ENCODE measurements around the gene RTTN. TPM values are rescaled to one million over a fixed set of nuclear protein-coding genes. Genes with fewer than 3 reads are reported as not detected.

The RTTN gene
- total and polyA plus RNA-seq, 2 experiments from 2014 or later = 7.2 to 31.0 TPM

- TF ChIP-seq ETS1 (IDR thresholded peaks at IDR 0.05) (no peak), REST (IDR thresholded peaks at IDR 0.05; ENCODE audit: unreplicated experiment) (no peak), CTCF (conservative IDR thresholded peaks at IDR 0.05; ENCODE audit: low read depth in 2 of 2) (no peak), CREB1 (CRISPR knock-in tag; IDR thresholded peaks at IDR 0.05; ENCODE audit: low read depth) (no peak)
These were observed 136.5 kb downstream of the RTTN start (continued) for GRCh38 chr18:70068981-70069380.

- no peaks in the 10 kb centered on the region; the same call in 2 of the 3 replicates for H3K36me3 Mint-ChIP-seq (ENCODE audit: low read depth)
- no peaks in the 10 kb centered on the region for H3K79me2 ChIP-seq (replicated peaks; ENCODE audit: insufficient read depth)
- no peak overlapping the region for H3K4me3 ChIP-seq
- H4K20me1 ChIP-seq (replicated peaks; ENCODE audit: insufficient read depth) = no peaks in the 10 kb centered on the region
- no peaks in the 10 kb centered on the region for H3F3A ChIP-seq (replicated peaks; ENCODE audit: low read depth)
- H3K27me3 Mint-ChIP-seq (ENCODE audit: insufficient read depth, low read depth, poor library complexity) = peaks cover 2% of the 10 kb centered on the region
- no peaks in the 10 kb centered on the region for H3K4me1 Mint-ChIP-seq
- H3K27ac Mint-ChIP-seq = no peak overlapping the region
- H3K9me2 ChIP-seq (ENCODE audit: insufficient read depth) = no peaks in the 10 kb centered on the region
- no peaks in the 10 kb centered on the region for H3K4me1 ChIP-seq (ENCODE audit: insufficient read depth)
- H3K36me3 ChIP-seq (ENCODE audit: insufficient read depth) = no peaks in the 10 kb centered on the region
- no peak overlapping the region for H2AFZ ChIP-seq
- no peak for DNase-seq (ENCODE audit: low spot score)
- no peak overlapping the region for H3K4me2 ChIP-seq
- H3K4me3 Mint-ChIP-seq = no peak overlapping the region
- H3K27ac ChIP-seq (ENCODE audit: low read depth) = no peak overlapping the region
- no peaks in the 10 kb centered on the region for H3K9me3 Mint-ChIP-seq
- ATAC-seq = no peak
- H3K27me3 ChIP-seq (ENCODE audit: insufficient read depth) = no peaks in the 10 kb centered on the region
- TF ChIP-seq REST (IDR thresholded peaks at IDR 0.05; ENCODE audit: unreplicated experiment) = no peak
- no peak for TF ChIP-seq ZNF114 (CRISPR knock-in tag; IDR thresholded peaks at IDR 0.05)
- no peak for TF ChIP-seq JUNB (IDR thresholded peaks at IDR 0.05; ENCODE audit: unreplicated experiment)
- TF ChIP-seq NANOG (IDR thresholded peaks at IDR 0.05; ENCODE audit: borderline replicate concordance) = no peak
- no peak for TF ChIP-seq ZNF331 (CRISPR knock-in tag; IDR thresholded peaks at IDR 0.05; ENCODE audit: low read depth)
- TF ChIP-seq EZH2 (IDR thresholded peaks at IDR 0.05; ENCODE audit: low read depth, unreplicated experiment) = no peak
- TF ChIP-seq ETS1 (IDR thresholded peaks at IDR 0.05) = no peak
- TF ChIP-seq EZH2phosphoT487 (IDR thresholded peaks at IDR 0.05; ENCODE audit: unreplicated experiment) = no peak
- TF ChIP-seq POLR2AphosphoS5 (IDR thresholded peaks at IDR 0.05; ENCODE audit: low read depth) = no peak
- no peak for TF ChIP-seq STAT1 (IDR thresholded peaks at IDR 0.05; ENCODE audit: unreplicated experiment)
- no peak for TF ChIP-seq CTCF (conservative IDR thresholded peaks at IDR 0.05; ENCODE audit: low read depth in 2 of 2)
These were observed 145.8 kb downstream of the RTTN start for GRCh38 chr18:70059684-70060083.

Measured in GM23338 (cell line).